SK-N-SH (cell line): ENCODE measurements around the gene SRGAP3. TPM values are rescaled to one million over a fixed set of nuclear protein-coding genes. Genes with fewer than 3 reads are reported as not detected.

Source experiments
- CTCF ChIA-PET: fragments of 300-600, 350-600 bp; formaldehyde crosslinking; extraction: SDS; loops from one replicate; lab custom pipeline; 2021; lab: Yijun Ruan, JAX
- POLR2A ChIA-PET: fragments of 350-600 bp; sonication (Branson Sonifier 250); formaldehyde crosslinking; extraction: SDS; loops from one replicate; lab custom pipeline; 2020; ENCODE audit warnings: antibody characterized with exemption, inconsistent platforms; lab: Yijun Ruan, JAX
- DNase-seq: peaks from one replicate; pipeline ENCODE4 v3.0.0; 2012
- H2AFZ ChIP-seq: fragments of 200-600 bp; sonication (generic); 2 replicates; pipeline ENCODE4 v1.8.1; 2016; ENCODE audit warnings: antibody characterized with exemption, mild to moderate bottlenecking, low read depth
- H3F3A ChIP-seq: fragments of 200-600 bp; sonication (generic); replicated peaks from 2 replicates; pipeline ENCODE3; 2016; ENCODE audit warnings: antibody characterized with exemption, mild to moderate bottlenecking; ENCODE audit not compliant: insufficient read depth
- H3K27ac ChIP-seq, 2 experiments: fragments of 200-500 bp in 1 of 2; fragments of 200-600 bp in 1 of 2; sonication (Bioruptor generic) in 1 of 2; sonication (generic), shearing (Covaris generic) in 1 of 2; 2 replicates each; pipeline versions ENCODE4 v1.5.1 to v1.6.1; 2014 to 2016; ENCODE audit warnings: low read depth in 2 of 2, inconsistent platforms in 1 of 2, low read length in 1 of 2, mild to moderate bottlenecking in 1 of 2, mixed read lengths in 1 of 2
- H3K27me3 ChIP-seq: fragments of 200-600 bp; sonication (generic), shearing (Covaris generic); 2 replicates; pipeline ENCODE4 v1.6.1; 2016; ENCODE audit warnings: mixed run types; ENCODE audit not compliant: insufficient read depth
- H3K36me3 ChIP-seq, 2 experiments: fragments of 200-500 bp in 1 of 2; fragments of 200-600 bp in 1 of 2; sonication (Bioruptor generic) in 1 of 2; sonication (generic) in 1 of 2; replicated peaks in 1 of 2; 2 replicates each; pipeline versions ENCODE3 to v1.5.1; 2014 to 2016; ENCODE audit warnings: low read length in 1 of 2, mild to moderate bottlenecking in 1 of 2; ENCODE audit not compliant: insufficient read depth in 2 of 2, control insufficient read depth in 1 of 2
- H3K4me1 ChIP-seq, 2 experiments: fragments of 200-500 bp in 1 of 2; fragments of 200-600 bp in 1 of 2; sonication (Bioruptor generic) in 1 of 2; sonication (generic), shearing (Covaris generic) in 1 of 2; 2 replicates each; pipeline versions ENCODE4 v1.5.1 to v1.6.1; 2014 to 2016; ENCODE audit warnings: low read depth in 1 of 2, low read length in 1 of 2, mixed run types in 1 of 2; ENCODE audit not compliant: insufficient read depth in 2 of 2, control insufficient read depth in 1 of 2
- H3K4me2 ChIP-seq: fragments of 200-600 bp; sonication (generic), shearing (Covaris generic); 2 replicates; pipeline ENCODE4 v1.6.1; 2017; ENCODE audit warnings: mixed run types
- H3K4me3 ChIP-seq, 2 experiments: fragments of 200-500 bp in 1 of 2; fragments of 200-600 bp in 1 of 2; sonication (Bioruptor generic) in 1 of 2; sonication (generic), shearing (Covaris generic) in 1 of 2; 2 replicates each; pipeline versions ENCODE4 v1.5.1 to v1.8.1; 2014 to 2016; ENCODE audit warnings: low read depth in 2 of 2, inconsistent platforms in 1 of 2, low read length in 1 of 2, mild to moderate bottlenecking in 1 of 2, mixed read lengths in 1 of 2, moderate library complexity in 1 of 2
- H3K79me2 ChIP-seq: fragments of 200-600 bp; sonication (generic); 2 replicates; pipeline ENCODE4 v1.8.1; 2017; ENCODE audit warnings: mild to moderate bottlenecking; ENCODE audit not compliant: insufficient read depth
- H3K9ac ChIP-seq: fragments of 200-600 bp; sonication (generic); 2 replicates; pipeline ENCODE4 v1.6.1; 2017; ENCODE audit warnings: mixed run types
- H3K9me2 ChIP-seq: fragments of 200-600 bp; sonication (generic); 2 replicates; pipeline ENCODE4 v1.6.1; 2017; ENCODE audit warnings: mixed run types
- H3K9me3 ChIP-seq: fragments of 200-600 bp; sonication (generic); 2 replicates; pipeline ENCODE4 v1.6.1; 2017; ENCODE audit warnings: mixed run types, mild to moderate bottlenecking, moderate library complexity
- H4K20me1 ChIP-seq: fragments of 200-600 bp; sonication (generic); 2 replicates; pipeline ENCODE4 v1.6.1; 2017; ENCODE audit warnings: mild to moderate bottlenecking, mixed run types; ENCODE audit not compliant: insufficient read depth
- ELF1 ChIP-seq: IDR thresholded peaks from 2 replicates; pipeline ENCODE4 v1.4.0; 2012
- EP300 ChIP-seq, 2 experiments: IDR thresholded peaks; 2 replicates each; pipeline versions ENCODE4 v1.4.0 to v1.6.1; 2012; ENCODE audit warnings: borderline replicate concordance in 1 of 2, low read depth in 1 of 2, low read length in 1 of 2
- FOXJ3 ChIP-seq: sonication (generic); formaldehyde crosslinking; IDR thresholded peaks from 2 replicates; pipeline ENCODE4 v1.5.1; 2020; ENCODE audit warnings: mild to moderate bottlenecking, missing genetic modification reagents
- FOXM1 ChIP-seq: IDR thresholded peaks from 2 replicates; pipeline ENCODE4 v1.4.0; 2012; ENCODE audit warnings: low read depth, mild to moderate bottlenecking
- GABPA ChIP-seq: IDR thresholded peaks from 2 replicates; pipeline ENCODE4 v1.4.0; 2012; ENCODE audit warnings: low read depth, mild to moderate bottlenecking
- JUND ChIP-seq: IDR thresholded peaks from 2 replicates; pipeline ENCODE4 v1.4.0; 2012
- PBX3 ChIP-seq: IDR thresholded peaks from 2 replicates; pipeline ENCODE4; 2012
- POLR2AphosphoS5 ChIP-seq: IDR thresholded peaks from 2 replicates; pipeline ENCODE4 v1.6.1; 2012; ENCODE audit warnings: low read depth, low read length
- RCOR1 ChIP-seq: fragments of 150-350 bp; IDR thresholded peaks from 2 replicates; pipeline ENCODE4 v1.6.1; 2017; ENCODE audit warnings: antibody characterized with exemption, low read length
- SIN3A ChIP-seq: IDR thresholded peaks from 2 replicates; pipeline ENCODE4 v1.6.1; 2012; ENCODE audit warnings: low read depth, mild to moderate bottlenecking, low read length, moderate library complexity, borderline replicate concordance
- TCF12 ChIP-seq: IDR thresholded peaks from 2 replicates; pipeline ENCODE4 v1.4.0; 2012
- TEAD4 ChIP-seq: IDR thresholded peaks from 2 replicates; pipeline ENCODE4 v1.4.0; 2012; ENCODE audit warnings: mild to moderate bottlenecking, borderline replicate concordance; ENCODE audit not compliant: insufficient read depth
- YY1 ChIP-seq: IDR thresholded peaks from 2 replicates; pipeline ENCODE4 v1.4.0; 2012; ENCODE audit warnings: low read depth, mild to moderate bottlenecking
- WGBS: methylation state at CpG from one replicate; pipeline ENCODE4 v1.1.6; 2017; ENCODE audit warnings: low lambda C conversion rate; 5-methylcytosine and 5-hydroxymethylcytosine counted together
- polyA plus RNA-seq, 3 experiments: library from polyadenylated mRNA; depleted of rRNA; stranded (reverse); fragments of >200 nt; gene quantifications; 2 replicates each; pipeline ENCODE4 v1.2.3, GENCODE V29; 2012
- TF ChIP-seq, protein P1 (sequence below): IDR thresholded peaks from 2 replicates; pipeline ENCODE4 v1.4.0; 2012; ENCODE audit warnings: low read depth, borderline replicate concordance
- TF ChIP-seq, protein P2 (sequence below): IDR thresholded peaks from 2 replicates; pipeline ENCODE4 v1.6.1; 2012; ENCODE audit warnings: mild to moderate bottlenecking, low read depth, low read length, moderate library complexity

SRGAP3 gene
- polyA plus RNA-seq, 1 of the 3 experiments (the other 2 are of a cell fraction), result 2.8 TPM

GRCh38 chr3:8984526-8984925 lies 264.9 kb downstream of the SRGAP3 start:
- TF ChIP-seq FOXM1 (no peak), YY1 (no peak), GABPA (no peak), TCF12 (no peak), POLR2AphosphoS5 (no peak), EP300 (IDR thresholded peaks at IDR 0.05; ENCODE audit: borderline replicate concordance in 1 of 2, low read depth in 1 of 2, low read length in 1 of 2) (no peak), FOXJ3 (CRISPR knock-in tag) (no peak), PBX3 (no peak), RCOR1 (no peak), JUND (no peak), ELF1 (no peak), SIN3A (no peak), TEAD4 (no peak)
- TF ChIP-seq, protein P1, sequence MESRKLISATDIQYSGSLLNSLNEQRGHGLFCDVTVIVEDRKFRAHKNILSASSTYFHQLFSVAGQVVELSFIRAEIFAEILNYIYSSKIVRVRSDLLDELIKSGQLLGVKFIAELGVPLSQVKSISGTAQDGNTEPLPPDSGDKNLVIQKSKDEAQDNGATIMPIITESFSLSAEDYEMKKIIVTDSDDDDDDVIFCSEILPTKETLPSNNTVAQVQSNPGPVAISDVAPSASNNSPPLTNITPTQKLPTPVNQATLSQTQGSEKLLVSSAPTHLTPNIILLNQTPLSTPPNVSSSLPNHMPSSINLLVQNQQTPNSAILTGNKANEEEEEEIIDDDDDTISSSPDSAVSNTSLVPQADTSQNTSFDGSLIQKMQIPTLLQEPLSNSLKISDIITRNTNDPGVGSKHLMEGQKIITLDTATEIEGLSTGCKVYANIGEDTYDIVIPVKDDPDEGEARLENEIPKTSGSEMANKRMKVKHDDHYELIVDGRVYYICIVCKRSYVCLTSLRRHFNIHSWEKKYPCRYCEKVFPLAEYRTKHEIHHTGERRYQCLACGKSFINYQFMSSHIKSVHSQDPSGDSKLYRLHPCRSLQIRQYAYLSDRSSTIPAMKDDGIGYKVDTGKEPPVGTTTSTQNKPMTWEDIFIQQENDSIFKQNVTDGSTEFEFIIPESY, result no peak
- TF ChIP-seq, protein P2, sequence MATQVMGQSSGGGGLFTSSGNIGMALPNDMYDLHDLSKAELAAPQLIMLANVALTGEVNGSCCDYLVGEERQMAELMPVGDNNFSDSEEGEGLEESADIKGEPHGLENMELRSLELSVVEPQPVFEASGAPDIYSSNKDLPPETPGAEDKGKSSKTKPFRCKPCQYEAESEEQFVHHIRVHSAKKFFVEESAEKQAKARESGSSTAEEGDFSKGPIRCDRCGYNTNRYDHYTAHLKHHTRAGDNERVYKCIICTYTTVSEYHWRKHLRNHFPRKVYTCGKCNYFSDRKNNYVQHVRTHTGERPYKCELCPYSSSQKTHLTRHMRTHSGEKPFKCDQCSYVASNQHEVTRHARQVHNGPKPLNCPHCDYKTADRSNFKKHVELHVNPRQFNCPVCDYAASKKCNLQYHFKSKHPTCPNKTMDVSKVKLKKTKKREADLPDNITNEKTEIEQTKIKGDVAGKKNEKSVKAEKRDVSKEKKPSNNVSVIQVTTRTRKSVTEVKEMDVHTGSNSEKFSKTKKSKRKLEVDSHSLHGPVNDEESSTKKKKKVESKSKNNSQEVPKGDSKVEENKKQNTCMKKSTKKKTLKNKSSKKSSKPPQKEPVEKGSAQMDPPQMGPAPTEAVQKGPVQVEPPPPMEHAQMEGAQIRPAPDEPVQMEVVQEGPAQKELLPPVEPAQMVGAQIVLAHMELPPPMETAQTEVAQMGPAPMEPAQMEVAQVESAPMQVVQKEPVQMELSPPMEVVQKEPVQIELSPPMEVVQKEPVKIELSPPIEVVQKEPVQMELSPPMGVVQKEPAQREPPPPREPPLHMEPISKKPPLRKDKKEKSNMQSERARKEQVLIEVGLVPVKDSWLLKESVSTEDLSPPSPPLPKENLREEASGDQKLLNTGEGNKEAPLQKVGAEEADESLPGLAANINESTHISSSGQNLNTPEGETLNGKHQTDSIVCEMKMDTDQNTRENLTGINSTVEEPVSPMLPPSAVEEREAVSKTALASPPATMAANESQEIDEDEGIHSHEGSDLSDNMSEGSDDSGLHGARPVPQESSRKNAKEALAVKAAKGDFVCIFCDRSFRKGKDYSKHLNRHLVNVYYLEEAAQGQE, result no peak
- Histone ChIP-seq H3K9ac (no peak overlapping the region), H3K79me2 (no peaks in the 10 kb centered on the region), H3K9me2 (no peaks in the 10 kb centered on the region), H3K27ac (no peak overlapping the region), H2AFZ (no peak overlapping the region), H3K4me3 (no peak overlapping the region), H3K4me1 (peaks cover 0 to 6% of the 10 kb centered on the region in 2 experiments; a peak in 1 of 4 replicates), H3K4me2 (no peak overlapping the region), H4K20me1 (no peaks in the 10 kb centered on the region), H3K36me3 (no peaks in the 10 kb centered on the region), H3K9me3 (no peaks in the 10 kb centered on the region), H3K27me3 (no peaks in the 10 kb centered on the region), H3F3A (no peaks in the 10 kb centered on the region)
- no peak for DNase-seq
- 67% methylated on average over 7 of the region's 7 CpGs for WGBS
- ChIA-PET CTCF (interaction anchor here (1.2 to 10.5 kb wide), 4 partner anchors 10 to 319 kb away, joined by 3 to 151 read pairs (median 131); no protein-coding TSS in a partner anchor), POLR2A (no interaction called here)
